K562 (cell line): ENCODE measurements around the gene FGGY. TPM values are rescaled to one million over a fixed set of nuclear protein-coding genes. Genes with fewer than 3 reads are reported as not detected.

Source experiments
- ATAC-seq: fragments of 200-7000 bp; cut with Tn5 transposase; 3 replicates; pipeline ENCODE4 v1.9.1; 2020; ENCODE audit warnings: moderate library complexity
- BruUV-seq: library from RNA; stranded (reverse); fragments of 400-500 nt; replicated peaks from 2 replicates; lab custom pipeline; 2021; lab: Mats Ljungman, UMichigan
- CTCF ChIA-PET: fragments of 300-600 bp; formaldehyde crosslinking; extraction: SDS; loops from one replicate; lab custom pipeline; 2021; ENCODE audit warnings: low intra/inter-chr PET ratio; lab: Yijun Ruan, JAX
- POLR2A ChIA-PET: fragments of 300-600, 350-650 bp; sonication (Branson Sonifier 250); formaldehyde crosslinking; extraction: SDS; loops from one replicate; lab custom pipeline; 2021; ENCODE audit warnings: antibody characterized with exemption, inconsistent platforms; lab: Yijun Ruan, JAX
- DNase-seq, 4 experiments: peaks; one replicate each; pipeline versions ENCODE4 v3.0.0 to v3.0.0-alpha.2; 2011 to 2018; ENCODE audit warnings: low spot score in 3 of 4, mixed read lengths in 3 of 4; ENCODE audit errors: extremely low read depth in 1 of 4
- FAIRE-seq: peaks from 2 replicates; lab custom pipeline; 2011; peaks lifted over from hg19 to GRCh38; lab: Jason Lieb, UNC
- H2AFZ ChIP-seq: 2 replicates; pipeline ENCODE4 v1.6.0; 2011; ENCODE audit warnings: low read depth, low read length, control low read depth, inconsistent platforms
- H3K27ac ChIP-seq: fragments of 200-600 bp; 3 replicates; pipeline ENCODE4 v1.8.0; 2011; ENCODE audit warnings: low read depth, mild to moderate bottlenecking, control low read depth, inconsistent platforms, low read length, moderate library complexity, mixed read lengths; ENCODE audit errors: extremely low read depth
- H3K27me3 ChIP-seq, 2 experiments: fragments of 300-600 bp in 1 of 2; 2 replicates in 1 of 2; 3 replicates in 1 of 2; pipeline versions ENCODE4 v1.6.0 to v1.8.0; 2011; ENCODE audit warnings: inconsistent platforms in 2 of 2, low read length in 2 of 2, mild to moderate bottlenecking in 1 of 2, mixed read lengths in 1 of 2, moderate library complexity in 1 of 2; ENCODE audit not compliant: control insufficient read depth in 2 of 2, insufficient read depth in 2 of 2
- H3K36me3 ChIP-seq: fragments of 300-600 bp; 3 replicates; pipeline ENCODE4 v1.8.0; 2011; ENCODE audit warnings: mild to moderate bottlenecking, low read length, inconsistent platforms; ENCODE audit not compliant: control insufficient read depth, insufficient read depth
- H3K4me1 ChIP-seq, 2 experiments: fragments of 200-600 bp in 1 of 2; replicated peaks in 1 of 2; 2 replicates in 1 of 2; 3 replicates in 1 of 2; pipeline versions ENCODE4 v1.5.1 to v1.8.0; 2011; ENCODE audit warnings: inconsistent platforms in 2 of 2, low read length in 2 of 2, mild to moderate bottlenecking in 1 of 2, mixed read lengths in 1 of 2, moderate library complexity in 1 of 2; ENCODE audit not compliant: control insufficient read depth in 2 of 2, insufficient read depth in 2 of 2
- H3K4me2 ChIP-seq: 2 replicates; pipeline ENCODE4 v1.6.1; 2011; ENCODE audit warnings: low read length, control low read depth, inconsistent platforms, mixed read lengths; ENCODE audit not compliant: insufficient read depth
- H3K4me3 ChIP-seq: fragments of 200-600 bp; sonication (generic), shearing (Covaris generic); 2 replicates; pipeline ENCODE4 v1.5.1; 2016; ENCODE audit warnings: control low read depth, inconsistent platforms
- H3K79me2 ChIP-seq: fragments of 200-600 bp; 3 replicates; pipeline ENCODE4 v1.8.0; 2011; ENCODE audit warnings: low read length, inconsistent platforms; ENCODE audit not compliant: control insufficient read depth, insufficient read depth
- H3K9ac ChIP-seq, 2 experiments: 2 replicates each; pipeline versions ENCODE4 v1.6.0 to v1.6.1; 2011; ENCODE audit warnings: low read depth in 2 of 2, low read length in 2 of 2, control low read depth in 1 of 2, inconsistent platforms in 1 of 2, mild to moderate bottlenecking in 1 of 2, mixed read lengths in 1 of 2; ENCODE audit not compliant: insufficient read depth in 1 of 2
- H3K9me1 ChIP-seq: one replicate; pipeline ENCODE4 v1.6.0; 2011; ENCODE audit warnings: inconsistent platforms, mild to moderate bottlenecking, low read length, moderate library complexity; ENCODE audit not compliant: control insufficient read depth, insufficient read depth
- H3K9me3 ChIP-seq: replicated peaks from 2 replicates; pipeline ENCODE4 v1.5.1; 2011; ENCODE audit warnings: low read depth, low read length, inconsistent platforms; ENCODE audit not compliant: control insufficient read depth, insufficient read depth
- H4K20me1 ChIP-seq: replicated peaks from 2 replicates; pipeline ENCODE4 v1.6.1; 2011; ENCODE audit warnings: low read length, inconsistent platforms, mixed read lengths; ENCODE audit not compliant: control insufficient read depth, insufficient read depth
- BMI1 ChIP-seq: fragments of 150-350 bp; IDR thresholded peaks from 2 replicates; pipeline ENCODE4 v1.6.1; 2014; ENCODE audit warnings: low read length
- FOXJ3 ChIP-seq: sonication (generic); formaldehyde crosslinking; IDR thresholded peaks from 2 replicates; pipeline ENCODE4 v1.4.0; 2020; ENCODE audit warnings: mild to moderate bottlenecking, missing genetic modification reagents
- LARP7 ChIP-seq: fragments of 450-650 bp; IDR thresholded peaks from 2 replicates; pipeline ENCODE4 v1.6.1; 2016
- MAFG ChIP-seq: fragments of 450-650 bp; conservative IDR thresholded peaks from 2 replicates; pipeline ENCODE4 v1.6.1; 2016; ENCODE audit warnings: missing genetic modification characterization, missing compliant biosample characterization
- NBN ChIP-seq: fragments of 450-650 bp; IDR thresholded peaks from 2 replicates; pipeline ENCODE4 v1.6.1; 2016; ENCODE audit warnings: low read depth, mild to moderate bottlenecking
- SP1 ChIP-seq: sonication (generic); formaldehyde crosslinking; IDR thresholded peaks from 2 replicates; pipeline ENCODE4 v1.8.1; 2022; ENCODE audit warnings: mild to moderate bottlenecking, missing genetic modification reagents
- TEAD2 ChIP-seq: fragments of 450-650 bp; IDR thresholded peaks from 2 replicates; pipeline ENCODE4 v1.6.1; 2016; ENCODE audit warnings: missing genetic modification characterization, control low read depth, missing compliant biosample characterization
- ZC3H11A ChIP-seq: IDR thresholded peaks from 2 replicates; pipeline ENCODE4 v1.6.1; 2012; ENCODE audit warnings: low read depth, low read length, improper control_type of control experiment
- ZFPM2 ChIP-seq: fragments of 250-450 bp; sonication (Bioruptor Pico); IDR thresholded peaks from 2 replicates; pipeline ENCODE4 v1.5.1; 2022; ENCODE audit warnings: mild to moderate bottlenecking
- ZNF146 ChIP-seq: IDR thresholded peaks from one replicate; pipeline ENCODE4 v1.6.1; 2018; ENCODE audit warnings: missing compliant biosample characterization; ENCODE audit not compliant: unreplicated experiment
- ZNF24 ChIP-seq: fragments of 450-650 bp; IDR thresholded peaks from 2 replicates; pipeline ENCODE4 v1.6.1; 2016
- WGBS: fragments of 100-300 bp; shearing (Covaris generic); methylation state at CpG from one replicate; pipeline ENCODE4 v1.1.6; 2016; ENCODE audit warnings: low coverage, mixed read lengths; ENCODE audit not compliant: insufficient coverage; ENCODE audit errors: missing lambda C conversion rate; 5-methylcytosine and 5-hydroxymethylcytosine counted together
- in situ Hi-C: fragments of 300-500 bp; cut with MboI; formaldehyde crosslinking; loops from 4 replicates; pipeline ENCODE4 v1.15.0; 2018; ENCODE audit warnings: inconsistent platforms, mixed read lengths
- intact Hi-C: fragments of 100-400 bp; cut with micrococcal nuclease; formaldehyde crosslinking; loops from 2 replicates; pipeline ENCODE4 v1.14.2; 2022
- polyA plus RNA-seq, 8 experiments: library from polyadenylated mRNA; depleted of rRNA in 4 of 8; stranded (reverse) in 5 of 8; unstranded in 3 of 8; fragments of >200 nt; fragmentation: Nextera tagmentation in 2 of 8; fragmentation: Illumina TruSeq in 1 of 8; extraction: Ambion mirVana in 2 of 8; extraction: Trizol in 1 of 8; gene quantifications; 2 replicates each; pipeline versions ENCODE4 v1.2.1 to v1.2.3, GENCODE V29; 2011 to 2014; ENCODE audit warnings: inconsistent platforms in 1 of 8, missing spikeins in 1 of 8
- total RNA-seq, 7 experiments: library from RNA; depleted of rRNA in 6 of 7; stranded (reverse); fragments of >200 nt in 6 of 7; fragmentation: Illumina TruSeq in 2 of 7; extraction: Trizol in 2 of 7; gene quantifications; 2 replicates each; pipeline versions ENCODE4 v1.2.1 to v1.2.3, GENCODE V29; 2011 to 2021; ENCODE audit warnings: low replicate concordance in 1 of 7
- TF ChIP-seq, protein P1 (sequence below): fragments of 450-650 bp; IDR thresholded peaks from 2 replicates; pipeline ENCODE4 v1.6.1; 2016
- TF ChIP-seq, protein P2 (sequence below), 2 experiments: IDR thresholded peaks; 2 replicates each; pipeline ENCODE4 v1.6.1; 2012; ENCODE audit warnings: improper control_type of control experiment in 2 of 2, low read depth in 2 of 2, low read length in 2 of 2, borderline replicate concordance in 1 of 2
- TF ChIP-seq, protein P3 (sequence below): fragments of 250-450 bp; sonication (Bioruptor Pico); IDR thresholded peaks from 2 replicates; pipeline ENCODE4 v1.4.0; 2020

FGGY gene
- total and polyA plus RNA-seq, 9 of the 15 experiments (the other 6 are each of a cell fraction or from before 2014, with no cell fraction given) = 9.7 to 19.2 (median 12.6) TPM

DNA sequence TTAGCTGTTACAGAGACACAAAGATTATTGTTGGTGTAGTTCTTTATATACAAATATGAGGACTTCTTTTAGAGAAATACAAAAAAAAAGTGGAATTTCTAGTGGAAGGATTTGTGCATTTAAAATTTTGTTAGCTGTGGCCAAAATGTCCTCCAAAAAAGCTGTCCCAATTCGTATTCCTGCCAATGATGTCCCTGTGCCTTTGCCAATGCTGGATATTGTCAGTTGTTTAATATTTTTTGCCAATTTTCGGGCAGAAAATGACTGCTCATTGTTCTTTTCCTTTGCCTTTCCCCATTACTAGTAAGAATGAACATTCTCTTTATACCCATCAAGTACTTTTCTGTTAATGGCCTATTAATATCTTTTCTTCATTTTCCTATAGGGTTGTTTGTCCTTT lies 407.8 kb downstream of the FGGY start:
- POLR2A ChIA-PET = interaction anchor here (1.7 kb wide), 1 partner anchor 17 kb away, joined by 4 read pairs; no protein-coding TSS in a partner anchor
- Histone ChIP-seq H3K9me3 (no peaks in the 10 kb centered on the region), H2AFZ (no peak overlapping the region), H3K9me1 (no peaks in the 10 kb centered on the region), H3K27ac (no peak overlapping the region), H3K9ac (no peak overlapping the region), H3K4me3 (no peak overlapping the region), H3K4me1 (no peaks in the 10 kb centered on the region), H3K36me3 (no peaks in the 10 kb centered on the region), H3K4me2 (no peak overlapping the region), H4K20me1 (no peaks in the 10 kb centered on the region), H3K79me2 (no peaks in the 10 kb centered on the region), H3K27me3 (no peaks in the 10 kb centered on the region; a peak in 2 of 5 replicates)
- BruUV-seq = no TSS peak
- in situ Hi-C loops = loop anchor here (10.0 kb wide), 1 partner anchor 960 kb away; no protein-coding TSS in a partner anchor
- ATAC-seq (no peak), FAIRE-seq (no peak), DNase-seq (no peak)
- CTCF ChIA-PET = no interaction called here
- intact Hi-C loops = no loop called here
- 4% methylated on average over 2 of the region's 2 CpGs for whole genome bisulfite sequencing
- TF ChIP-seq MAFG (tag) (no peak), SP1 (CRISPR knock-in tag) (no peak), NBN (no peak), ZNF24 (no peak), ZC3H11A (no peak), ZFPM2 (CRISPR knock-in tag) (no peak), ZNF146 (CRISPR knock-in tag) (no peak), TEAD2 (tag) (no peak), LARP7 (no peak), BMI1 (no peak), FOXJ3 (CRISPR knock-in tag) (no peak)
- TF ChIP-seq, protein P1, sequence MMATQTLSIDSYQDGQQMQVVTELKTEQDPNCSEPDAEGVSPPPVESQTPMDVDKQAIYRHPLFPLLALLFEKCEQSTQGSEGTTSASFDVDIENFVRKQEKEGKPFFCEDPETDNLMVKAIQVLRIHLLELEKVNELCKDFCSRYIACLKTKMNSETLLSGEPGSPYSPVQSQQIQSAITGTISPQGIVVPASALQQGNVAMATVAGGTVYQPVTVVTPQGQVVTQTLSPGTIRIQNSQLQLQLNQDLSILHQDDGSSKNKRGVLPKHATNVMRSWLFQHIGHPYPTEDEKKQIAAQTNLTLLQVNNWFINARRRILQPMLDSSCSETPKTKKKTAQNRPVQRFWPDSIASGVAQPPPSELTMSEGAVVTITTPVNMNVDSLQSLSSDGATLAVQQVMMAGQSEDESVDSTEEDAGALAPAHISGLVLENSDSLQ = no peak
- TF ChIP-seq, protein P2, sequence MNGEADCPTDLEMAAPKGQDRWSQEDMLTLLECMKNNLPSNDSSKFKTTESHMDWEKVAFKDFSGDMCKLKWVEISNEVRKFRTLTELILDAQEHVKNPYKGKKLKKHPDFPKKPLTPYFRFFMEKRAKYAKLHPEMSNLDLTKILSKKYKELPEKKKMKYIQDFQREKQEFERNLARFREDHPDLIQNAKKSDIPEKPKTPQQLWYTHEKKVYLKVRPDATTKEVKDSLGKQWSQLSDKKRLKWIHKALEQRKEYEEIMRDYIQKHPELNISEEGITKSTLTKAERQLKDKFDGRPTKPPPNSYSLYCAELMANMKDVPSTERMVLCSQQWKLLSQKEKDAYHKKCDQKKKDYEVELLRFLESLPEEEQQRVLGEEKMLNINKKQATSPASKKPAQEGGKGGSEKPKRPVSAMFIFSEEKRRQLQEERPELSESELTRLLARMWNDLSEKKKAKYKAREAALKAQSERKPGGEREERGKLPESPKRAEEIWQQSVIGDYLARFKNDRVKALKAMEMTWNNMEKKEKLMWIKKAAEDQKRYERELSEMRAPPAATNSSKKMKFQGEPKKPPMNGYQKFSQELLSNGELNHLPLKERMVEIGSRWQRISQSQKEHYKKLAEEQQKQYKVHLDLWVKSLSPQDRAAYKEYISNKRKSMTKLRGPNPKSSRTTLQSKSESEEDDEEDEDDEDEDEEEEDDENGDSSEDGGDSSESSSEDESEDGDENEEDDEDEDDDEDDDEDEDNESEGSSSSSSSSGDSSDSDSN (IDR thresholded peaks at IDR 0.05; ENCODE audit: borderline replicate concordance in 1 of 2, low read depth in 2 of 2, low read length in 2 of 2) = no peak
- TF ChIP-seq, protein P3, sequence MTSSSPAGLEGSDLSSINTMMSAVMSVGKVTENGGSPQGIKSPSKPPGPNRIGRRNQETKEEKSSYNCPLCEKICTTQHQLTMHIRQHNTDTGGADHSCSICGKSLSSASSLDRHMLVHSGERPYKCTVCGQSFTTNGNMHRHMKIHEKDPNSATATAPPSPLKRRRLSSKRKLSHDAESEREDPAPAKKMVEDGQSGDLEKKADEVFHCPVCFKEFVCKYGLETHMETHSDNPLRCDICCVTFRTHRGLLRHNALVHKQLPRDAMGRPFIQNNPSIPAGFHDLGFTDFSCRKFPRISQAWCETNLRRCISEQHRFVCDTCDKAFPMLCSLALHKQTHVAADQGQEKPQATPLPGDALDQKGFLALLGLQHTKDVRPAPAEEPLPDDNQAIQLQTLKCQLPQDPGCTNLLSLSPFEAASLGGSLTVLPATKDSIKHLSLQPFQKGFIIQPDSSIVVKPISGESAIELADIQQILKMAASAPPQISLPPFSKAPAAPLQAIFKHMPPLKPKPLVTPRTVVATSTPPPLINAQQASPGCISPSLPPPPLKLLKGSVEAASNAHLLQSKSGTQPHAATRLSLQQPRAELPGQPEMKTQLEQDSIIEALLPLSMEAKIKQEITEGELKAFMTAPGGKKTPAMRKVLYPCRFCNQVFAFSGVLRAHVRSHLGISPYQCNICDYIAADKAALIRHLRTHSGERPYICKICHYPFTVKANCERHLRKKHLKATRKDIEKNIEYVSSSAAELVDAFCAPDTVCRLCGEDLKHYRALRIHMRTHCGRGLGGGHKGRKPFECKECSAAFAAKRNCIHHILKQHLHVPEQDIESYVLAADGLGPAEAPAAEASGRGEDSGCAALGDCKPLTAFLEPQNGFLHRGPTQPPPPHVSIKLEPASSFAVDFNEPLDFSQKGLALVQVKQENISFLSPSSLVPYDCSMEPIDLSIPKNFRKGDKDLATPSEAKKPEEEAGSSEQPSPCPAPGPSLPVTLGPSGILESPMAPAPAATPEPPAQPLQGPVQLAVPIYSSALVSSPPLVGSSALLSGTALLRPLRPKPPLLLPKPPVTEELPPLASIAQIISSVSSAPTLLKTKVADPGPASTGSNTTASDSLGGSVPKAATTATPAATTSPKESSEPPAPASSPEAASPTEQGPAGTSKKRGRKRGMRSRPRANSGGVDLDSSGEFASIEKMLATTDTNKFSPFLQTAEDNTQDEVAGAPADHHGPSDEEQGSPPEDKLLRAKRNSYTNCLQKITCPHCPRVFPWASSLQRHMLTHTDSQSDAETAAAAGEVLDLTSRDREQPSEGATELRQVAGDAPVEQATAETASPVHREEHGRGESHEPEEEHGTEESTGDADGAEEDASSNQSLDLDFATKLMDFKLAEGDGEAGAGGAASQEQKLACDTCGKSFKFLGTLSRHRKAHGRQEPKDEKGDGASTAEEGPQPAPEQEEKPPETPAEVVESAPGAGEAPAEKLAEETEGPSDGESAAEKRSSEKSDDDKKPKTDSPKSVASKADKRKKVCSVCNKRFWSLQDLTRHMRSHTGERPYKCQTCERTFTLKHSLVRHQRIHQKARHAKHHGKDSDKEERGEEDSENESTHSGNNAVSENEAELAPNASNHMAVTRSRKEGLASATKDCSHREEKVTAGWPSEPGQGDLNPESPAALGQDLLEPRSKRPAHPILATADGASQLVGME = no peak
